ENCODE data around the gene LRIG3. TPM values are rescaled to one million over a fixed set of nuclear protein-coding genes. Genes with fewer than 3 reads are reported as not detected.

Gene LRIG3
- polyA plus RNA-seq, 1 experiment, result 33.9 TPM

DNA sequence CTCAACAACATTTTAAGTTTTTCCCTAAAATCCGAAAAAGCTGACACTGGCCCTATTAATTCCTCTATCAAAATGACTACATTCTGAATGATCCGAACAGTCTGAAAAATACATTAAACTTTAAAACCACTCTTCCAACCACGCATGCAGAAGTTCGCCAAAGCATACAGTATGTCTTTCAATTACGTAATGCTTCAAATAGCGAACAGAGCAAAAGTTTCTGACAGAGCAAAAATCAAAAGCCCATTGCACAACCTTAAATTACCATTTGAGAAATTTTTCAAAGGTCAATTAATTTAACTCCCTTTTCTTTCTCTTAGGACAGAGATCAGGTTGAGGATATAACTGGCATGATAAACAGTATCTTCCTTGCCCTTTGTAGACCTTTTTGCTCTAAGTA lies 33.2 kb downstream of the LRIG3 start:
- TF ChIP-seq, protein P1, sequence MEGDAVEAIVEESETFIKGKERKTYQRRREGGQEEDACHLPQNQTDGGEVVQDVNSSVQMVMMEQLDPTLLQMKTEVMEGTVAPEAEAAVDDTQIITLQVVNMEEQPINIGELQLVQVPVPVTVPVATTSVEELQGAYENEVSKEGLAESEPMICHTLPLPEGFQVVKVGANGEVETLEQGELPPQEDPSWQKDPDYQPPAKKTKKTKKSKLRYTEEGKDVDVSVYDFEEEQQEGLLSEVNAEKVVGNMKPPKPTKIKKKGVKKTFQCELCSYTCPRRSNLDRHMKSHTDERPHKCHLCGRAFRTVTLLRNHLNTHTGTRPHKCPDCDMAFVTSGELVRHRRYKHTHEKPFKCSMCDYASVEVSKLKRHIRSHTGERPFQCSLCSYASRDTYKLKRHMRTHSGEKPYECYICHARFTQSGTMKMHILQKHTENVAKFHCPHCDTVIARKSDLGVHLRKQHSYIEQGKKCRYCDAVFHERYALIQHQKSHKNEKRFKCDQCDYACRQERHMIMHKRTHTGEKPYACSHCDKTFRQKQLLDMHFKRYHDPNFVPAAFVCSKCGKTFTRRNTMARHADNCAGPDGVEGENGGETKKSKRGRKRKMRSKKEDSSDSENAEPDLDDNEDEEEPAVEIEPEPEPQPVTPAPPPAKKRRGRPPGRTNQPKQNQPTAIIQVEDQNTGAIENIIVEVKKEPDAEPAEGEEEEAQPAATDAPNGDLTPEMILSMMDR (IDR thresholded peaks at IDR 0.05; ENCODE audit: insufficient read depth, low read depth, low read length), result no peak
- DNase-seq (ENCODE audit: low read depth), result no peak
- no peak overlapping the region for H3K4me3 ChIP-seq (ENCODE audit: low read depth, low read length)
- H3K36me3 ChIP-seq (ENCODE audit: control insufficient read depth, insufficient read depth, low read length), result peaks cover 18% of the 10 kb centered on the region
- H3K27me3 ChIP-seq (ENCODE audit: control insufficient read depth, insufficient read depth, low read length), result no peaks in the 10 kb centered on the region
- ChIA-PET CTCF (no interaction called here), POLR2A (no interaction called here)

DNA sequence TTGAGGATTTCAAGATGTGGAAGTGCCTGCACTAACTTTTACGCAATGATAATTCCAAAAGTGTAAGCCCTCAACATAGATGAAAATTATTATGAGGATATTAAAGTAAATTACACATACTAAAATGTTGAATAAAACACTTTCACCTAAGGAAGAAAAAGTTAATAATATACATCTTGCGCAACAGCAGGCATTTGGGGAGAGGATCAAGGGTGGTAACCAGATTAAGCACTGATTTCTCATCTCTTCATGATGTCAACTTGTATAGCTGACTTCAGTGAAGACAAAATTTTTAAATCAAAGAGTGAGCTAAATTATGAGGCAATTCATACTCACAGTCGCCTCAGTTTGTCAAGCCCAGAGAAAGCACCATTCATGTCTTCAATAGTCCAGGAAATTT lies 33.8 kb downstream of the LRIG3 start:
- POLR2A ChIA-PET, result no interaction called here
- CTCF ChIA-PET, result no interaction called here
- Histone ChIP-seq H3K36me3 (ENCODE audit: control insufficient read depth, insufficient read depth, low read length) (peaks cover 20% of the 10 kb centered on the region), H3K27me3 (ENCODE audit: control insufficient read depth, insufficient read depth, low read length) (no peaks in the 10 kb centered on the region), H3K4me3 (ENCODE audit: low read depth, low read length) (no peak overlapping the region)
- no peak for DNase-seq (ENCODE audit: low read depth)
- TF ChIP-seq, protein P1 (IDR thresholded peaks at IDR 0.05; ENCODE audit: insufficient read depth, low read depth, low read length), result no peak

DNA sequence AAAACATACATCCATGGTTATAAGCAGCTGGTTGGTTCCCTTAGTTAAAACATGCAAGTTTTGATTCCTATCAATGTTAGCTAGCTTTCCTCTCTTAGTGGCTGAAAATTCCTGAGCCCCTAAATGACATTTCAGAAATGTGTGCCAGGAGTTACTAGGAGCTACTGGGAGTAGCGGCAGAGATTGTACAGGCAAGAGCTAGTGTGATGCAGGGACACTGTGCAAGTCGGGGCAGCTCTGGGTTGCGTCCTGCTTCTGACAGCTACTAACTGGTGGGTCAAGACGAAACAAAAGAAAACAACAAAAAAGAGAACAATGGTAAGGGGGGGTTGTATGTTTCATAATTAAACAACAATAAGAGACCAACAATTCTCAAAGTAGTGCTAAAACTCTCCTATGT lies 35.4 kb downstream of the LRIG3 start:
- H3K27me3 ChIP-seq (ENCODE audit: control insufficient read depth, insufficient read depth, low read length), result no peaks in the 10 kb centered on the region
- ChIA-PET POLR2A (no interaction called here), CTCF (interaction anchor here (1.2 to 1.5 kb wide), 2 partner anchors 11 to 16 kb away, joined by 3 to 4 read pairs; no protein-coding TSS in a partner anchor)
- TF ChIP-seq, protein P1 (IDR thresholded peaks at IDR 0.05; ENCODE audit: insufficient read depth, low read depth, low read length), result no peak
- peaks cover 26% of the 10 kb centered on the region for H3K36me3 ChIP-seq (ENCODE audit: control insufficient read depth, insufficient read depth, low read length)
- no peak overlapping the region for H3K4me3 ChIP-seq (ENCODE audit: low read depth, low read length)
- DNase-seq (ENCODE audit: low read depth), result no peak

DNA sequence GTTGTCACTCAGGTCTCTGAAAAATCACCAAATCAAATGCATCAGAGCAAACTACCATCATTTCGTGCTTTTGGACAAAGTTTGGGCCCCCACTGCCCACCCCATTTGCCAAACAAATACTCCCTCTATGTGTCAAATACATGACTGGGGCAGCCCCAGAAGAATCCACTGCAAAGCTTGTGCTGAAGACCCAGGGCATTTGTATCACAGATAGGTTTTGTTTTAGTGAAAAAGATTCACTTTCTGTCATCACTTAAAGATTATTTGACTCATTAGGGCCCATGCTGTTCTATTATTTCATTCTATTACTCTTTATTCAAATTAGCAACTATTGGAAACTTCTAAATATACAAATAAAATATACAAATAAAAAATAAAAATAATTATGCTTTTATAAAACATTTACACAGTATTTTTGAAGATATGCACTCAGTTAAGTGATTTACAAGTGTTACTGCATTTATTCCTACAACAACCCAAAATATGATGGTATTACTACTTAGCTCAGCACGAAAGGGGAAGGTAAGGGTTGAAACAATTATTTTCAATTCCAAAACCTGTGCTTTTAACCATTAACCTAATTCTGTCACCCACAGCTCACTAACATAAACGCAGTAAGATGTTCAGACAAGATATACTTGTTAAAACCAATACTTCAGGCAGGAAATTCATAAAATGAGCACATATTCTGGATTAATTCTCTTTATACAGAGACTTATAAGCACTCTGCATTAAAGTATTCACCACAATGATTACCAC lies 36.5 kb downstream of the LRIG3 start:
- no peak for DNase-seq (ENCODE audit: low read depth)
- POLR2A ChIA-PET, result no interaction called here
- CTCF ChIA-PET, result interaction anchor here (1.5 kb wide), 1 partner anchor 17 kb away, joined by 4 read pairs; no protein-coding TSS in a partner anchor
- H3K4me3 ChIP-seq (ENCODE audit: low read depth, low read length), result no peak overlapping the region
- H3K27me3 ChIP-seq (ENCODE audit: control insufficient read depth, insufficient read depth, low read length), result no peaks in the 10 kb centered on the region
- H3K36me3 ChIP-seq (ENCODE audit: control insufficient read depth, insufficient read depth, low read length), result peaks cover 27% of the 10 kb centered on the region
- TF ChIP-seq, protein P1 (IDR thresholded peaks at IDR 0.05; ENCODE audit: insufficient read depth, low read depth, low read length), result no peak

DNA sequence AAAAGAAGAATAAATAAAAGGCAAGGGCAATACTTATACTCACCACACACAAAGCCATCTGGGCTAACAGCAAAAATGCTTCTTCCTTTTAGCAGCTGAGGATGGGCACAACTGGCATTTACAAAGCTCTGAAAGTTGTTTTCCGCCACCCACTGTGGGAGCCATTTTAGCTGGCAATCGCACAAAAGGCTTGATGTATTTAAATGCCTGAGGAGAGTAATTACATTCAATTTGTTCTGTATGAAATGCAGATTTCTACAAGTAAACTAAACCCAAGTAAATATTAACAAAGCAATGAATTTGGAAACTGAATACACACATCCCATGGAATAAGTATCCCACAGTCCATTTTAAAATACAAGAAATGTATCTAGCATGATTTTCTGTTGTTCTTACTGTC lies 37.5 kb downstream of the LRIG3 start:
- H3K27me3 ChIP-seq (ENCODE audit: control insufficient read depth, insufficient read depth, low read length), result no peaks in the 10 kb centered on the region
- TF ChIP-seq, protein P1 (IDR thresholded peaks at IDR 0.05; ENCODE audit: insufficient read depth, low read depth, low read length), result no peak
- CTCF ChIA-PET, result no interaction called here
- no peak for DNase-seq (ENCODE audit: low read depth)
- peaks cover 28% of the 10 kb centered on the region for H3K36me3 ChIP-seq (ENCODE audit: control insufficient read depth, insufficient read depth, low read length)
- H3K4me3 ChIP-seq (ENCODE audit: low read depth, low read length), result no peak overlapping the region
- POLR2A ChIA-PET, result no interaction called here

All from BJ (cell line).